BJ (cell line): ENCODE data around the gene TMCO2. TPM values are rescaled to one million over a fixed set of nuclear protein-coding genes. Genes with fewer than 3 reads are reported as not detected.

Experiments used
- CTCF ChIA-PET: fragments of 350-600 bp; formaldehyde crosslinking; extraction: SDS; loops from one replicate; lab custom pipeline; 2021; ENCODE audit warnings: antibody characterized with exemption, inconsistent platforms; lab: Yijun Ruan, JAX
- POLR2A ChIA-PET: fragments of 300-600 bp; sonication (Branson Sonifier 250); formaldehyde crosslinking; extraction: SDS; loops from one replicate; lab custom pipeline; 2021; ENCODE audit warnings: antibody characterized with exemption; lab: Charles Lee
- DNase-seq: peaks from one replicate; pipeline ENCODE4 v3.0.0-alpha.2; 2011; ENCODE audit warnings: low read depth
- H3K27me3 ChIP-seq: 2 replicates; pipeline ENCODE4 v1.6.0; 2011; ENCODE audit warnings: low read length; ENCODE audit not compliant: control insufficient read depth, insufficient read depth
- H3K36me3 ChIP-seq: 2 replicates; pipeline ENCODE4 v1.5.1; 2011; ENCODE audit warnings: low read length; ENCODE audit not compliant: control insufficient read depth, insufficient read depth
- H3K4me3 ChIP-seq: 2 replicates; pipeline ENCODE4 v1.5.1; 2011; ENCODE audit warnings: low read depth, mild to moderate bottlenecking, control low read depth, low read length
- CTCF ChIP-seq: IDR thresholded peaks from 2 replicates; pipeline ENCODE4 v1.5.1; 2011; ENCODE audit warnings: low read depth, mild to moderate bottlenecking, control low read depth, inconsistent platforms, low read length, moderate library complexity; ENCODE audit not compliant: insufficient read depth
- polyA plus RNA-seq: library from polyadenylated mRNA; depleted of rRNA; stranded (reverse); fragments of >200 nt; gene quantifications from 2 replicates; pipeline ENCODE4 v1.2.3, GENCODE V29; 2011

Gene TMCO2
- polyA plus RNA-seq, 1 experiment, result not detected

GRCh38 chr1:40272653-40273213, 25.0 kb downstream of the TMCO2 start:
- CTCF ChIA-PET, result interaction anchor here (1.3 kb wide), 1 partner anchor 120 kb away, joined by 3 read pairs; no protein-coding TSS in a partner anchor
- Histone ChIP-seq H3K27me3 (no peaks in the 10 kb centered on the region), H3K4me3 (no peak overlapping the region), H3K36me3 (peaks cover 11% of the 10 kb centered on the region)
- no peak for DNase-seq
- no peak for TF ChIP-seq CTCF
- POLR2A ChIA-PET, result no interaction called here

GRCh38 chr1:40273547-40274166, 25.9 kb downstream of the TMCO2 start:
- Histone ChIP-seq H3K27me3 (no peaks in the 10 kb centered on the region), H3K36me3 (peaks cover 8% of the 10 kb centered on the region), H3K4me3 (no peak overlapping the region)
- no peak for TF ChIP-seq CTCF
- DNase-seq, result no peak
- ChIA-PET POLR2A (no interaction called here), CTCF (interaction anchor here (1.1 to 1.3 kb wide), 2 partner anchors 8 to 121 kb away, joined by 3 read pairs; no protein-coding TSS in a partner anchor)

DNA sequence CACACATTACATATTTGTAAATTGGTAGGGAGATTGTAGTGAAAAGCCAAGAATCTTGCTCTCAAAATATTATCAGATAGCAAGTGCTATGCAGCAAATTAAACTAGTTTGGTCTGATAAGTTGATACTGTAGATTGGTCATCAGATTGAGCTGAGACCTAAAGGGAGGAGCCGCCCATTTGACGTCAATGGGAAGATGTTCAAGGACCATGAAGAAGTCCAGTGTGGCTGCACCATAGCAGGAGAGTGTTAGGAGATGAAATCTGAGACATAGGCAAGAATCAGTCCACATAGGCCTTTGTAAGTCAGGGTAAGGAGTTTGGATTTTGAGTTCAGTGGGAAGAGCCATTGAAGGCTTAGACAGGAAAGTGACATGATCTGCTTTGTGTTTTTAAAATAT, 26.6 kb downstream of the TMCO2 start:
- no peak for TF ChIP-seq CTCF
- no peak for DNase-seq
- POLR2A ChIA-PET, result no interaction called here
- Histone ChIP-seq H3K4me3 (no peak overlapping the region), H3K36me3 (peaks cover 5% of the 10 kb centered on the region), H3K27me3 (no peaks in the 10 kb centered on the region)
- CTCF ChIA-PET, result interaction anchor here (1.1 to 2.1 kb wide), 2 partner anchors 8 to 121 kb away, joined by 3 to 6 read pairs; no protein-coding TSS in a partner anchor

DNA sequence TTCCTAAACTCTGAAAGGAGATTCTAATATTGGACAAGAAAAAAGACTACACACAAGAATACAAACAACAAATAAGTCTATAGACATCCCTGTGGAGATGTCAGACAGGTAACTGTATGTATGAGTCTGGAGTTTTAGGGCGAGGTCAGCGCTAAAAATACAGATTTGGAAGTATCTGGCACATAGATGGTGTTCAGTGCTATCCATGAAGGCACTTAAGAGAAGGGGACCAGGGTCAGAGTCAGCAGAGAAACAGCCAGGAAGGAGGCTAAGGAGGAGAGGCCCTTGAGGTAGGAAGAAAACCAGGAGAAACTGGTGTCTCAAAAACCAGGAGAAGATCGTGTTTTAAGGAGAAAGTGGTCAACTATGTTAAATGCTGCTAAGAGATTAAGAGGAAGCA, 28.4 kb downstream of the TMCO2 start:
- ChIA-PET POLR2A (no interaction called here), CTCF (interaction anchor here (1.2 to 2.1 kb wide), 2 partner anchors 40 to 123 kb away, joined by 3 to 6 read pairs; no protein-coding TSS in a partner anchor)
- no peaks in the 10 kb centered on the region for H3K27me3 ChIP-seq
- peaks cover 4% of the 10 kb centered on the region for H3K36me3 ChIP-seq
- DNase-seq, result no peak
- H3K4me3 ChIP-seq, result no peak overlapping the region
- TF ChIP-seq CTCF, result no peak

DNA sequence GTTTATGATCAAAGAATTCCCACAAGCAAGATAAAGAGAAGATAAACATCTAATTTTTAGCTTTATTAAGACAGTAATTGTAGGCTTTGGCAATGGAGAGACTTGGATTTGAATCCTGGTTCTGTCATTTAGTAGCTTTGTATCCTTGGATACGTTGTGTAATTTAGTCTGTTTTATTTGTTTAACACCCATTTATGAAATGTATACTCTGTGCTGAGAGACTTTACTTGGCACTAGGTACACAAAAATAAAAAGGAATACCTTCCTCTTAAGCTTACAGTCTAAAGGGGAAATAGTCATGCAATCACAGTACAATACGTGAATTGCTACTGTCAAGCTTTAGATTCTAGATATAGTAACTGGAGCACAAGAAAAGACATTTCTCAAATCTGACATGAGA, 34.1 kb downstream of the TMCO2 start:
- ChIA-PET CTCF (interaction anchor here (1.1 to 1.3 kb wide), 2 partner anchors 8 to 129 kb away, joined by 3 read pairs; no protein-coding TSS in a partner anchor), POLR2A (no interaction called here)
- no peak for DNase-seq
- no peak overlapping the region for H3K4me3 ChIP-seq
- H3K27me3 ChIP-seq, result no peaks in the 10 kb centered on the region
- no peak for TF ChIP-seq CTCF
- peaks cover 2% of the 10 kb centered on the region for H3K36me3 ChIP-seq
